Neutrophil (primary cell): Measurements from ENCODE around the gene ANKFY1.

Experiments used
- H3K27ac ChIP-seq: fragments of 200-600 bp; sonication (generic); 2 replicates; pipeline ENCODE4 v1.5.1; 2016; ENCODE audit warnings: mild to moderate bottlenecking, moderate library complexity
- H3K27me3 ChIP-seq: fragments of 200-600 bp; sonication (generic); 2 replicates; pipeline ENCODE4 v1.6.0; 2016; ENCODE audit warnings: mild to moderate bottlenecking
- H3K36me3 ChIP-seq: fragments of 200-600 bp; sonication (generic); 2 replicates; pipeline ENCODE4 v1.5.1; 2017
- H3K4me1 ChIP-seq, 2 experiments: fragments of 200-600 bp in 1 of 2; sonication (generic) in 1 of 2; 1 replicate in 1 of 2; 2 replicates in 1 of 2; pipeline versions ENCODE4 v1.5.1 to v1.6.1; 2013 to 2016; ENCODE audit warnings: low read depth in 1 of 2, low read length in 1 of 2, mild to moderate bottlenecking in 1 of 2, moderate library complexity in 1 of 2; ENCODE audit not compliant: control insufficient read depth in 1 of 2, insufficient read depth in 1 of 2
- H3K4me3 ChIP-seq, 2 experiments: fragments of 200-600 bp in 1 of 2; sonication (generic) in 1 of 2; 1 replicate in 1 of 2; 2 replicates in 1 of 2; pipeline ENCODE4 v1.5.1; 2013 to 2016; ENCODE audit warnings: low read depth in 1 of 2, low read length in 1 of 2, mild to moderate bottlenecking in 1 of 2, moderate library complexity in 1 of 2
- H3K9me3 ChIP-seq: fragments of 200-600 bp; sonication (generic); 2 replicates; pipeline ENCODE4 v1.5.1; 2016
- CTCF ChIP-seq: fragments of 200-600 bp; sonication (generic); IDR thresholded peaks from 2 replicates; pipeline ENCODE4 v1.5.1; 2016; ENCODE audit warnings: antibody characterized with exemption

ANKFY1 gene

GRCh38 chr17:4247361-4247970, 16.3 kb downstream of the ANKFY1 start:
- Histone ChIP-seq H3K27me3 (no peaks in the 10 kb centered on the region), H3K27ac (no peak overlapping the region), H3K4me3 (no peak overlapping the region), H3K9me3 (no peaks in the 10 kb centered on the region), H3K36me3 (peaks cover 11% of the 10 kb centered on the region), H3K4me1 (peaks cover 23 to 31% of the 10 kb centered on the region in 2 experiments)
- no peak for TF ChIP-seq CTCF

GRCh38 chr17:4246674-4247073, 17.1 kb downstream of the ANKFY1 start:
- Histone ChIP-seq H3K9me3 (no peaks in the 10 kb centered on the region), H3K4me1 (peaks cover 19 to 31% of the 10 kb centered on the region in 2 experiments), H3K27ac (no peak overlapping the region), H3K27me3 (no peaks in the 10 kb centered on the region), H3K36me3 (peaks cover 19% of the 10 kb centered on the region), H3K4me3 (no peak overlapping the region)
- TF ChIP-seq CTCF = no peak

GRCh38 chr17:4241535-4241934, 22.2 kb downstream of the ANKFY1 start:
- no peaks in the 10 kb centered on the region for H3K4me1 ChIP-seq
- H3K27me3 ChIP-seq = no peaks in the 10 kb centered on the region
- no peak for TF ChIP-seq CTCF
- no peak overlapping the region for H3K27ac ChIP-seq
- H3K36me3 ChIP-seq = peaks cover 49% of the 10 kb centered on the region
- no peaks in the 10 kb centered on the region for H3K9me3 ChIP-seq
- H3K4me3 ChIP-seq = no peak overlapping the region

GRCh38 chr17:4236456-4236855, 27.3 kb downstream of the ANKFY1 start:
- TF ChIP-seq CTCF = no peak
- Histone ChIP-seq H3K9me3 (no peaks in the 10 kb centered on the region), H3K4me3 (no peak overlapping the region), H3K27me3 (no peaks in the 10 kb centered on the region), H3K4me1 (no peaks in the 10 kb centered on the region), H3K36me3 (peaks cover 81% of the 10 kb centered on the region), H3K27ac (no peak overlapping the region)

- Histone ChIP-seq H3K4me1 (no peaks in the 10 kb centered on the region), H3K9me3 (no peaks in the 10 kb centered on the region), H3K4me3 (no peak overlapping the region), H3K36me3 (peaks cover 81% of the 10 kb centered on the region), H3K27me3 (no peaks in the 10 kb centered on the region), H3K27ac (no peak overlapping the region)
- no peak for TF ChIP-seq CTCF
These were observed 28.2 kb downstream of the ANKFY1 start for GRCh38 chr17:4235372-4236279.
